ENCODE data around the gene CPVL.

The CPVL gene

GRCh38 chr7:28960071-28960840 lies 186.1 kb downstream of the CPVL start:
- H3K27me3 ChIP-seq, result peaks cover 76% of the 10 kb centered on the region
- H3K27ac ChIP-seq, result no peak overlapping the region
- TF ChIP-seq CTCF (IDR thresholded peaks at IDR 0.05), result no peak
- no peaks in the 10 kb centered on the region for H3K36me3 ChIP-seq
- peaks cover 33 to 34% of the 10 kb centered on the region in 2 experiments for H3K4me1 ChIP-seq (ENCODE audit: control insufficient read depth in 1 of 2, insufficient read depth in 1 of 2, low read depth in 1 of 2, low read length in 1 of 2)
- H3K4me3 ChIP-seq (ENCODE audit: low read depth in 1 of 2, low read length in 1 of 2), result no peak overlapping the region
- no peaks in the 10 kb centered on the region for H3K9me3 ChIP-seq

GRCh38 chr7:28958980-28959347 lies 187.4 kb downstream of the CPVL start:
- Histone ChIP-seq H3K4me1 (ENCODE audit: control insufficient read depth in 1 of 2, insufficient read depth in 1 of 2, low read depth in 1 of 2, low read length in 1 of 2) (peaks cover 36 to 38% of the 10 kb centered on the region in 2 experiments), H3K27me3 (peaks cover 89% of the 10 kb centered on the region), H3K9me3 (no peaks in the 10 kb centered on the region), H3K4me3 (ENCODE audit: low read depth in 1 of 2, low read length in 1 of 2) (no peak overlapping the region), H3K36me3 (no peaks in the 10 kb centered on the region), H3K27ac (no peak overlapping the region)
- no peak for TF ChIP-seq CTCF (IDR thresholded peaks at IDR 0.05)

GRCh38 chr7:28958235-28958979 lies 187.9 kb downstream of the CPVL start, which contains the start of gene TRIL:
Gene TRIL, minus strand, starts transcription at chr7:28958330. Its CDS starts 284 bp downstream, at chr7:28958046.
- no peak within 1 kb of the TSS for H3K27ac ChIP-seq
- peak within 1 kb of the TSS in 1 of 2 experiments; percentile 65 for H3K4me3 ChIP-seq (ENCODE audit: low read depth in 1 of 2, low read length in 1 of 2)
- peaks cover 36 to 38% of the 10 kb centered on the region in 2 experiments for H3K4me1 ChIP-seq (ENCODE audit: control insufficient read depth in 1 of 2, insufficient read depth in 1 of 2, low read depth in 1 of 2, low read length in 1 of 2)
- TF ChIP-seq CTCF (IDR thresholded peaks at IDR 0.05), result no peak
- H3K9me3 ChIP-seq, result no peaks in the 10 kb centered on the region
- H3K27me3 ChIP-seq, result peaks cover 95% of the 10 kb centered on the region
- no peaks in the 10 kb centered on the region for H3K36me3 ChIP-seq

GRCh38 chr7:28957751-28958234 lies 188.5 kb downstream of the CPVL start:
- peaks cover 100% of the 10 kb centered on the region for H3K27me3 ChIP-seq

More at GRCh38 chr7:28957751-28958234, 188.5 kb downstream of the CPVL start:
- Histone ChIP-seq H3K4me3 (ENCODE audit: low read depth in 1 of 2, low read length in 1 of 2) (peak overlapping the region in 1 of 2 experiments; percentile 65), H3K27ac (no peak overlapping the region), H3K9me3 (no peaks in the 10 kb centered on the region), H3K4me1 (ENCODE audit: control insufficient read depth in 1 of 2, insufficient read depth in 1 of 2, low read depth in 1 of 2, low read length in 1 of 2) (peaks cover 36 to 38% of the 10 kb centered on the region in 2 experiments), H3K36me3 (no peaks in the 10 kb centered on the region)
- no peak for TF ChIP-seq CTCF (IDR thresholded peaks at IDR 0.05)

All from neutrophil (primary cell).